SK-N-SH (cell line): ENCODE data around the gene ARL4D. TPM values are rescaled to one million over a fixed set of nuclear protein-coding genes. Genes with fewer than 3 reads are reported as not detected.

Experiments used
- CTCF ChIA-PET: fragments of 300-600, 350-600 bp; formaldehyde crosslinking; extraction: SDS; loops from one replicate; lab custom pipeline; 2021; lab: Yijun Ruan, JAX
- POLR2A ChIA-PET: fragments of 350-600 bp; sonication (Branson Sonifier 250); formaldehyde crosslinking; extraction: SDS; loops from one replicate; lab custom pipeline; 2020; ENCODE audit warnings: antibody characterized with exemption, inconsistent platforms; lab: Yijun Ruan, JAX
- DNase-seq: peaks from one replicate; pipeline ENCODE4 v3.0.0; 2012
- H2AFZ ChIP-seq: fragments of 200-600 bp; sonication (generic); 2 replicates; pipeline ENCODE4 v1.8.1; 2016; ENCODE audit warnings: antibody characterized with exemption, mild to moderate bottlenecking, low read depth
- H3F3A ChIP-seq: fragments of 200-600 bp; sonication (generic); replicated peaks from 2 replicates; pipeline ENCODE3; 2016; ENCODE audit warnings: antibody characterized with exemption, mild to moderate bottlenecking; ENCODE audit not compliant: insufficient read depth
- H3K27ac ChIP-seq, 2 experiments: fragments of 200-500 bp in 1 of 2; fragments of 200-600 bp in 1 of 2; sonication (Bioruptor generic) in 1 of 2; sonication (generic), shearing (Covaris generic) in 1 of 2; 2 replicates each; pipeline versions ENCODE4 v1.5.1 to v1.6.1; 2014 to 2016; ENCODE audit warnings: low read depth in 2 of 2, inconsistent platforms in 1 of 2, low read length in 1 of 2, mild to moderate bottlenecking in 1 of 2, mixed read lengths in 1 of 2
- H3K27me3 ChIP-seq: fragments of 200-600 bp; sonication (generic), shearing (Covaris generic); 2 replicates; pipeline ENCODE4 v1.6.1; 2016; ENCODE audit warnings: mixed run types; ENCODE audit not compliant: insufficient read depth
- H3K36me3 ChIP-seq, 2 experiments: fragments of 200-500 bp in 1 of 2; fragments of 200-600 bp in 1 of 2; sonication (Bioruptor generic) in 1 of 2; sonication (generic) in 1 of 2; replicated peaks in 1 of 2; 2 replicates each; pipeline versions ENCODE3 to v1.5.1; 2014 to 2016; ENCODE audit warnings: low read length in 1 of 2, mild to moderate bottlenecking in 1 of 2; ENCODE audit not compliant: insufficient read depth in 2 of 2, control insufficient read depth in 1 of 2
- H3K4me1 ChIP-seq, 2 experiments: fragments of 200-500 bp in 1 of 2; fragments of 200-600 bp in 1 of 2; sonication (Bioruptor generic) in 1 of 2; sonication (generic), shearing (Covaris generic) in 1 of 2; 2 replicates each; pipeline versions ENCODE4 v1.5.1 to v1.6.1; 2014 to 2016; ENCODE audit warnings: low read depth in 1 of 2, low read length in 1 of 2, mixed run types in 1 of 2; ENCODE audit not compliant: insufficient read depth in 2 of 2, control insufficient read depth in 1 of 2
- H3K4me2 ChIP-seq: fragments of 200-600 bp; sonication (generic), shearing (Covaris generic); 2 replicates; pipeline ENCODE4 v1.6.1; 2017; ENCODE audit warnings: mixed run types
- H3K4me3 ChIP-seq, 2 experiments: fragments of 200-500 bp in 1 of 2; fragments of 200-600 bp in 1 of 2; sonication (Bioruptor generic) in 1 of 2; sonication (generic), shearing (Covaris generic) in 1 of 2; 2 replicates each; pipeline versions ENCODE4 v1.5.1 to v1.8.1; 2014 to 2016; ENCODE audit warnings: low read depth in 2 of 2, inconsistent platforms in 1 of 2, low read length in 1 of 2, mild to moderate bottlenecking in 1 of 2, mixed read lengths in 1 of 2, moderate library complexity in 1 of 2
- H3K79me2 ChIP-seq: fragments of 200-600 bp; sonication (generic); 2 replicates; pipeline ENCODE4 v1.8.1; 2017; ENCODE audit warnings: mild to moderate bottlenecking; ENCODE audit not compliant: insufficient read depth
- H3K9ac ChIP-seq: fragments of 200-600 bp; sonication (generic); 2 replicates; pipeline ENCODE4 v1.6.1; 2017; ENCODE audit warnings: mixed run types
- H3K9me2 ChIP-seq: fragments of 200-600 bp; sonication (generic); 2 replicates; pipeline ENCODE4 v1.6.1; 2017; ENCODE audit warnings: mixed run types
- H3K9me3 ChIP-seq: fragments of 200-600 bp; sonication (generic); 2 replicates; pipeline ENCODE4 v1.6.1; 2017; ENCODE audit warnings: mixed run types, mild to moderate bottlenecking, moderate library complexity
- H4K20me1 ChIP-seq: fragments of 200-600 bp; sonication (generic); 2 replicates; pipeline ENCODE4 v1.6.1; 2017; ENCODE audit warnings: mild to moderate bottlenecking, mixed run types; ENCODE audit not compliant: insufficient read depth
- ELF1 ChIP-seq: IDR thresholded peaks from 2 replicates; pipeline ENCODE4 v1.4.0; 2012
- EP300 ChIP-seq, 2 experiments: IDR thresholded peaks; 2 replicates each; pipeline versions ENCODE4 v1.4.0 to v1.6.1; 2012; ENCODE audit warnings: borderline replicate concordance in 1 of 2, low read depth in 1 of 2, low read length in 1 of 2
- EZH2phosphoT487 ChIP-seq: fragments of 200-600 bp; sonication (generic); IDR thresholded peaks from 2 replicates; pipeline ENCODE4 v1.6.1; 2017; ENCODE audit warnings: low read depth, mixed run types, mild to moderate bottlenecking, antibody characterized with exemption, moderate library complexity, borderline replicate concordance
- FOSL2 ChIP-seq: IDR thresholded peaks from 2 replicates; pipeline ENCODE4 v1.4.0; 2012; ENCODE audit warnings: low read depth, mild to moderate bottlenecking, moderate library complexity, borderline replicate concordance
- FOXM1 ChIP-seq: IDR thresholded peaks from 2 replicates; pipeline ENCODE4 v1.4.0; 2012; ENCODE audit warnings: low read depth, mild to moderate bottlenecking
- JUND ChIP-seq: IDR thresholded peaks from 2 replicates; pipeline ENCODE4 v1.4.0; 2012
- MXI1 ChIP-seq: IDR thresholded peaks from 2 replicates; pipeline ENCODE4 v1.6.1; 2012; ENCODE audit warnings: mild to moderate bottlenecking, low read depth, low read length, improper control_type of control experiment
- NFIC ChIP-seq: IDR thresholded peaks from 2 replicates; pipeline ENCODE4 v1.4.0; 2012; ENCODE audit warnings: borderline replicate concordance
- RCOR1 ChIP-seq: fragments of 150-350 bp; IDR thresholded peaks from 2 replicates; pipeline ENCODE4 v1.6.1; 2017; ENCODE audit warnings: antibody characterized with exemption, low read length
- RFX5 ChIP-seq: IDR thresholded peaks from 2 replicates; pipeline ENCODE4 v1.6.1; 2012; ENCODE audit warnings: mild to moderate bottlenecking, improper control_type of control experiment, low read length
- SIN3A ChIP-seq: IDR thresholded peaks from 2 replicates; pipeline ENCODE4 v1.6.1; 2012; ENCODE audit warnings: low read depth, mild to moderate bottlenecking, low read length, moderate library complexity, borderline replicate concordance
- SMC3 ChIP-seq: IDR thresholded peaks from 2 replicates; pipeline ENCODE4 v1.6.1; 2012; ENCODE audit warnings: low read depth, low read length, improper control_type of control experiment
- TEAD4 ChIP-seq: IDR thresholded peaks from 2 replicates; pipeline ENCODE4 v1.4.0; 2012; ENCODE audit warnings: mild to moderate bottlenecking, borderline replicate concordance; ENCODE audit not compliant: insufficient read depth
- USF2 ChIP-seq: fragments of 150-350 bp; IDR thresholded peaks from 2 replicates; pipeline ENCODE4 v1.6.1; 2017; ENCODE audit warnings: antibody characterized with exemption, low read length, low read depth, borderline replicate concordance
- YY1 ChIP-seq: IDR thresholded peaks from 2 replicates; pipeline ENCODE4 v1.4.0; 2012; ENCODE audit warnings: low read depth, mild to moderate bottlenecking
- WGBS: methylation state at CpG from one replicate; pipeline ENCODE4 v1.1.6; 2017; ENCODE audit warnings: low lambda C conversion rate; 5-methylcytosine and 5-hydroxymethylcytosine counted together
- polyA plus RNA-seq, 3 experiments: library from polyadenylated mRNA; depleted of rRNA; stranded (reverse); fragments of >200 nt; gene quantifications; 2 replicates each; pipeline ENCODE4 v1.2.3, GENCODE V29; 2012
- TF ChIP-seq, protein P1 (sequence below): IDR thresholded peaks from 2 replicates; pipeline ENCODE4 v1.6.1; 2012; ENCODE audit warnings: mild to moderate bottlenecking, low read depth, low read length, moderate library complexity
- TF ChIP-seq, protein P2 (sequence below): fragments of 150-350 bp; IDR thresholded peaks from 2 replicates; pipeline ENCODE4 v1.6.1; 2016; ENCODE audit warnings: mild to moderate bottlenecking, low read depth, low read length
- TF ChIP-seq, protein P3 (sequence below): IDR thresholded peaks from 2 replicates; pipeline ENCODE4 v1.4.0; 2012; ENCODE audit warnings: low read depth, borderline replicate concordance

ARL4D gene
- polyA plus RNA-seq, 1 of the 3 experiments (the other 2 are of a cell fraction): 29.5 TPM

DNA sequence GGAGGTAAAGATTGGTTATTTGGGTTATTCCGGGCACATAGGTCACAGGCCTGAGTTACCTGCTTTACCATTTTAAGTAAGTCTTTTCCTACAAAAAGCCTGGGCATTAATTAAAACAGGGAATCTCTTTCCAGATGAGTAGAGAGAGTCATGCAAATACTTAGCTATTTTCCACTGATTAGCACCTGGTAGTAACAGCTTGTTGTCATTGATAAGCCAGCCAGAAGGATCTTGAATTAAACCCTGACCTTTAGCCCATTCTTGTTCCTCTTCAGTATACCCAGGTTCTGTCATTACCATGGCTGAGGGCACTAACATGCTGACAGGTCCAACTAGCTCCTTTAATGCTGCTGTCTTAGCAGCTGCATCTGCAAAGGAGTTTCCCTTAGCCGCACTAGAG is 44.4 kb upstream of the ARL4D start (continued):
- TF ChIP-seq, protein P1, sequence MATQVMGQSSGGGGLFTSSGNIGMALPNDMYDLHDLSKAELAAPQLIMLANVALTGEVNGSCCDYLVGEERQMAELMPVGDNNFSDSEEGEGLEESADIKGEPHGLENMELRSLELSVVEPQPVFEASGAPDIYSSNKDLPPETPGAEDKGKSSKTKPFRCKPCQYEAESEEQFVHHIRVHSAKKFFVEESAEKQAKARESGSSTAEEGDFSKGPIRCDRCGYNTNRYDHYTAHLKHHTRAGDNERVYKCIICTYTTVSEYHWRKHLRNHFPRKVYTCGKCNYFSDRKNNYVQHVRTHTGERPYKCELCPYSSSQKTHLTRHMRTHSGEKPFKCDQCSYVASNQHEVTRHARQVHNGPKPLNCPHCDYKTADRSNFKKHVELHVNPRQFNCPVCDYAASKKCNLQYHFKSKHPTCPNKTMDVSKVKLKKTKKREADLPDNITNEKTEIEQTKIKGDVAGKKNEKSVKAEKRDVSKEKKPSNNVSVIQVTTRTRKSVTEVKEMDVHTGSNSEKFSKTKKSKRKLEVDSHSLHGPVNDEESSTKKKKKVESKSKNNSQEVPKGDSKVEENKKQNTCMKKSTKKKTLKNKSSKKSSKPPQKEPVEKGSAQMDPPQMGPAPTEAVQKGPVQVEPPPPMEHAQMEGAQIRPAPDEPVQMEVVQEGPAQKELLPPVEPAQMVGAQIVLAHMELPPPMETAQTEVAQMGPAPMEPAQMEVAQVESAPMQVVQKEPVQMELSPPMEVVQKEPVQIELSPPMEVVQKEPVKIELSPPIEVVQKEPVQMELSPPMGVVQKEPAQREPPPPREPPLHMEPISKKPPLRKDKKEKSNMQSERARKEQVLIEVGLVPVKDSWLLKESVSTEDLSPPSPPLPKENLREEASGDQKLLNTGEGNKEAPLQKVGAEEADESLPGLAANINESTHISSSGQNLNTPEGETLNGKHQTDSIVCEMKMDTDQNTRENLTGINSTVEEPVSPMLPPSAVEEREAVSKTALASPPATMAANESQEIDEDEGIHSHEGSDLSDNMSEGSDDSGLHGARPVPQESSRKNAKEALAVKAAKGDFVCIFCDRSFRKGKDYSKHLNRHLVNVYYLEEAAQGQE: no peak
- TF ChIP-seq ELF1: no peak
- TF ChIP-seq RCOR1: no peak
- TF ChIP-seq FOSL2: no peak
- TF ChIP-seq MXI1: no peak
- TF ChIP-seq USF2: no peak
- TF ChIP-seq, protein P2, sequence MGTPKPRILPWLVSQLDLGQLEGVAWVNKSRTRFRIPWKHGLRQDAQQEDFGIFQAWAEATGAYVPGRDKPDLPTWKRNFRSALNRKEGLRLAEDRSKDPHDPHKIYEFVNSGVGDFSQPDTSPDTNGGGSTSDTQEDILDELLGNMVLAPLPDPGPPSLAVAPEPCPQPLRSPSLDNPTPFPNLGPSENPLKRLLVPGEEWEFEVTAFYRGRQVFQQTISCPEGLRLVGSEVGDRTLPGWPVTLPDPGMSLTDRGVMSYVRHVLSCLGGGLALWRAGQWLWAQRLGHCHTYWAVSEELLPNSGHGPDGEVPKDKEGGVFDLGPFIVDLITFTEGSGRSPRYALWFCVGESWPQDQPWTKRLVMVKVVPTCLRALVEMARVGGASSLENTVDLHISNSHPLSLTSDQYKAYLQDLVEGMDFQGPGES: no peak
- TF ChIP-seq RFX5: no peak

- ChIA-PET CTCF (interaction anchor here (1.8 to 2.5 kb wide), 2 partner anchors 17 to 23 kb away, joined by 8 to 14 read pairs; no protein-coding TSS in a partner anchor), POLR2A (interaction anchor here (0.8 to 1.2 kb wide), 3 partner anchors 11 to 41 kb away, joined by 3 to 9 read pairs (median 4); no protein-coding TSS in a partner anchor)
- Histone ChIP-seq H3K4me3 (no peak overlapping the region), H3K9me3 (no peaks in the 10 kb centered on the region), H3F3A (peaks cover 12% of the 10 kb centered on the region), H3K9ac (no peak overlapping the region), H3K27ac (peak overlapping the region in 1 of 2 experiments; percentile 49; a peak in 1 of 4 replicates), H4K20me1 (no peaks in the 10 kb centered on the region), H3K4me1 (peaks cover 8 to 16% of the 10 kb centered on the region in 2 experiments; a peak in 3 of 4 replicates), H3K27me3 (no peaks in the 10 kb centered on the region), H3K4me2 (peak overlapping the region; percentile 46), H3K79me2 (peaks cover 16% of the 10 kb centered on the region), H3K36me3 (no peaks in the 10 kb centered on the region), H2AFZ (no peak overlapping the region), H3K9me2 (no peaks in the 10 kb centered on the region)
- TF ChIP-seq JUND: no peak
- TF ChIP-seq, protein P3, sequence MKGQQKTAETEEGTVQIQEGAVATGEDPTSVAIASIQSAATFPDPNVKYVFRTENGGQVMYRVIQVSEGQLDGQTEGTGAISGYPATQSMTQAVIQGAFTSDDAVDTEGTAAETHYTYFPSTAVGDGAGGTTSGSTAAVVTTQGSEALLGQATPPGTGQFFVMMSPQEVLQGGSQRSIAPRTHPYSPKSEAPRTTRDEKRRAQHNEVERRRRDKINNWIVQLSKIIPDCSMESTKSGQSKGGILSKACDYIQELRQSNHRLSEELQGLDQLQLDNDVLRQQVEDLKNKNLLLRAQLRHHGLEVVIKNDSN: no peak
- no peak for TF ChIP-seq EP300 (IDR thresholded peaks at IDR 0.05; ENCODE audit: borderline replicate concordance in 1 of 2, low read depth in 1 of 2, low read length in 1 of 2)
- no peak for TF ChIP-seq EZH2phosphoT487
- no peak for TF ChIP-seq TEAD4
- no peak for TF ChIP-seq SIN3A
- no peak for TF ChIP-seq RCOR1
- no peak for TF ChIP-seq RFX5
- no peak for TF ChIP-seq FOXM1
- TF ChIP-seq YY1: no peak
- no peak for TF ChIP-seq SMC3
- no peak for TF ChIP-seq NFIC
- 89% methylated on average over 4 of the region's 5 CpGs for WGBS
- DNase-seq: no peak
These were observed 42.3 kb upstream of the ARL4D start for GRCh38 chr17:43356450-43356849.
